ENCODE data around the gene TPR.

TPR gene

GRCh38 chr1:186291271-186291670 lies 83.8 kb downstream of the TPR start:
- DNase-seq (ENCODE audit: low read depth in 2 of 2), result no peak
- TF ChIP-seq CTCF (IDR thresholded peaks at IDR 0.05; ENCODE audit: low read depth, low read length), result no peak
- H3K4me3 ChIP-seq (replicated peaks in 1 of 2; ENCODE audit: low read depth in 2 of 2, low read length in 2 of 2), result no peak overlapping the region

- no peak overlapping the region for H3K4me3 ChIP-seq (replicated peaks in 1 of 2; ENCODE audit: low read depth in 2 of 2, low read length in 2 of 2)
- peak in 1 of 2 donors; percentile 8 for DNase-seq (ENCODE audit: low read depth in 2 of 2)
- no peak for TF ChIP-seq CTCF (IDR thresholded peaks at IDR 0.05; ENCODE audit: low read depth, low read length)
These were observed 85.0 kb downstream of the TPR start for GRCh38 chr1:186289943-186290545.

- H3K4me3 ChIP-seq (replicated peaks in 1 of 2; ENCODE audit: low read depth in 2 of 2, low read length in 2 of 2), result no peak overlapping the region
- DNase-seq (ENCODE audit: low read depth in 2 of 2), result peak; percentile 39 to 78
- no peak for TF ChIP-seq CTCF (IDR thresholded peaks at IDR 0.05; ENCODE audit: low read depth, low read length)
These were observed 88.3 kb downstream of the TPR start for GRCh38 chr1:186286615-186287315.

GRCh38 chr1:186283374-186283773 lies 91.7 kb downstream of the TPR start:
- no peak for TF ChIP-seq CTCF (IDR thresholded peaks at IDR 0.05; ENCODE audit: low read depth, low read length)
- DNase-seq (ENCODE audit: low read depth in 2 of 2), result no peak
- no peak overlapping the region for H3K4me3 ChIP-seq (replicated peaks in 1 of 2; ENCODE audit: low read depth in 2 of 2, low read length in 2 of 2)

- TF ChIP-seq CTCF (IDR thresholded peaks at IDR 0.05; ENCODE audit: low read depth, low read length), result no peak
- no peak overlapping the region for H3K4me3 ChIP-seq (replicated peaks in 1 of 2; ENCODE audit: low read depth in 2 of 2, low read length in 2 of 2)
- no peak for DNase-seq (ENCODE audit: low read depth in 2 of 2)
These were observed 92.6 kb downstream of the TPR start for GRCh38 chr1:186282466-186282865.

- no peak for DNase-seq (ENCODE audit: low read depth in 2 of 2)
- TF ChIP-seq CTCF (IDR thresholded peaks at IDR 0.05; ENCODE audit: low read depth, low read length), result no peak
- H3K4me3 ChIP-seq (replicated peaks in 1 of 2; ENCODE audit: low read depth in 2 of 2, low read length in 2 of 2), result no peak overlapping the region
These were observed 99.2 kb downstream of the TPR start for GRCh38 chr1:186275822-186276221.
